Measurements from ENCODE around the gene MGRN1. TPM values are rescaled to one million over a fixed set of nuclear protein-coding genes. Genes with fewer than 3 reads are reported as not detected.

MGRN1 gene
- total and polyA plus RNA-seq, 2 experiments from 2014 or later: 47.2 to 66.6 TPM

GRCh38 chr16:4699046-4699556 lies 74.5 kb downstream of the MGRN1 start:
- TF ChIP-seq CTCF (IDR thresholded peaks at IDR 0.05; ENCODE audit: low read depth, low read length): no peak
- Histone ChIP-seq H3K4me1 (ENCODE audit: low read depth) (no peaks in the 10 kb centered on the region), H3K9me3 (ENCODE audit: low read depth) (no peaks in the 10 kb centered on the region), H3K27ac (no peak overlapping the region), H3K4me3 (no peak overlapping the region), H3K27me3 (no peaks in the 10 kb centered on the region), H3K36me3 (peaks cover 42% of the 10 kb centered on the region)
- no peak for DNase-seq (ENCODE audit: low read depth in 1 of 2, low spot score in 1 of 2)

GRCh38 chr16:4700380-4700996 lies 75.9 kb downstream of the MGRN1 start:
- H3K36me3 ChIP-seq: peaks cover 44% of the 10 kb centered on the region
- no peak overlapping the region for H3K27ac ChIP-seq
- no peak overlapping the region for H3K4me3 ChIP-seq
- H3K9me3 ChIP-seq (ENCODE audit: low read depth): no peaks in the 10 kb centered on the region
- no peaks in the 10 kb centered on the region for H3K4me1 ChIP-seq (ENCODE audit: low read depth)
- H3K27me3 ChIP-seq: no peaks in the 10 kb centered on the region
- no peak for DNase-seq (ENCODE audit: low read depth in 1 of 2, low spot score in 1 of 2)
- no peak for TF ChIP-seq CTCF (IDR thresholded peaks at IDR 0.05; ENCODE audit: low read depth, low read length)

GRCh38 chr16:4700997-4701743 lies 76.5 kb downstream of the MGRN1 start:
- Histone ChIP-seq H3K4me3 (no peak overlapping the region), H3K27me3 (no peaks in the 10 kb centered on the region), H3K27ac (no peak overlapping the region), H3K4me1 (ENCODE audit: low read depth) (no peaks in the 10 kb centered on the region), H3K36me3 (peaks cover 44% of the 10 kb centered on the region), H3K9me3 (ENCODE audit: low read depth) (no peaks in the 10 kb centered on the region)
- no peak for DNase-seq (ENCODE audit: low read depth in 1 of 2, low spot score in 1 of 2)
- TF ChIP-seq CTCF (IDR thresholded peaks at IDR 0.05; ENCODE audit: low read depth, low read length): no peak

GRCh38 chr16:4701791-4702465 lies 77.3 kb downstream of the MGRN1 start:
- TF ChIP-seq CTCF (IDR thresholded peaks at IDR 0.05; ENCODE audit: low read depth, low read length): no peak
- DNase-seq (ENCODE audit: low read depth in 1 of 2, low spot score in 1 of 2): no peak
- Histone ChIP-seq H3K36me3 (peaks cover 44% of the 10 kb centered on the region), H3K4me3 (no peak overlapping the region), H3K27me3 (no peaks in the 10 kb centered on the region), H3K9me3 (ENCODE audit: low read depth) (no peaks in the 10 kb centered on the region), H3K27ac (no peak overlapping the region), H3K4me1 (ENCODE audit: low read depth) (no peaks in the 10 kb centered on the region)

- Histone ChIP-seq H3K36me3 (peaks cover 46% of the 10 kb centered on the region), H3K4me3 (no peak overlapping the region), H3K27ac (no peak overlapping the region), H3K4me1 (ENCODE audit: low read depth) (no peaks in the 10 kb centered on the region), H3K27me3 (no peaks in the 10 kb centered on the region), H3K9me3 (ENCODE audit: low read depth) (no peaks in the 10 kb centered on the region)
- no peak for DNase-seq (ENCODE audit: low read depth in 1 of 2, low spot score in 1 of 2)
- TF ChIP-seq CTCF (IDR thresholded peaks at IDR 0.05; ENCODE audit: low read depth, low read length): no peak
Measured at GRCh38 chr16:4702466-4702808, 77.8 kb downstream of the MGRN1 start.

Data from cardiac muscle cell (in vitro differentiated cells and primary cell).